ENCODE data around the gene ACP3. TPM values are rescaled to one million over a fixed set of nuclear protein-coding genes. Genes with fewer than 3 reads are reported as not detected.

Gene ACP3
- total and polyA plus RNA-seq, 4 experiments from 2014 or later = not detected

GRCh38 chr3:132315851-132316250 lies 1.4 kb upstream of the ACP3 start:
- peaks cover 9 to 14% of the 10 kb centered on the region in 2 donors for H3K27me3 Mint-ChIP-seq
- intact Hi-C loops (cut with micrococcal nuclease) = no loop called here
- Histone ChIP-seq H3K4me1 (ENCODE audit: insufficient read depth, low read length) (no peaks in the 10 kb centered on the region), H3K36me3 (ENCODE audit: insufficient read depth, low read length) (no peaks in the 10 kb centered on the region), H3K27me3 (ENCODE audit: insufficient read depth, low read length) (no peaks in the 10 kb centered on the region), H3K9me3 (ENCODE audit: control insufficient read depth in 1 of 2, low read length in 2 of 2) (no peaks in the 10 kb centered on the region), H3K4me3 (ENCODE audit: low read length in 2 of 2) (no peak overlapping the region), H3K27ac (ENCODE audit: low read depth, low read length) (no peak overlapping the region)
- no peaks in the 10 kb centered on the region for H3K9me3 Mint-ChIP-seq
- H3K4me1 Mint-ChIP-seq = no peaks in the 10 kb centered on the region
- H3K4me3 Mint-ChIP-seq = no peak overlapping the region
- ChIA-PET POLR2A (ENCODE audit: partially characterized antibody) (no interaction called here), CTCF (ENCODE audit: partially characterized antibody) (no interaction called here)
- no peaks in the 10 kb centered on the region for H3K36me3 Mint-ChIP-seq
- H3K27ac Mint-ChIP-seq = no peak overlapping the region
- DNase-seq = no peak

- no peak for DNase-seq
- H3K36me3 Mint-ChIP-seq = no peaks in the 10 kb centered on the region
- no peaks in the 10 kb centered on the region for H3K4me1 Mint-ChIP-seq
- Histone ChIP-seq H3K36me3 (ENCODE audit: insufficient read depth, low read length) (no peaks in the 10 kb centered on the region), H3K4me1 (ENCODE audit: insufficient read depth, low read length) (no peaks in the 10 kb centered on the region), H3K27ac (ENCODE audit: low read depth, low read length) (no peak overlapping the region), H3K4me3 (ENCODE audit: low read length in 2 of 2) (no peak overlapping the region), H3K9me3 (ENCODE audit: control insufficient read depth in 1 of 2, low read length in 2 of 2) (no peaks in the 10 kb centered on the region), H3K27me3 (ENCODE audit: insufficient read depth, low read length) (no peaks in the 10 kb centered on the region)
- no peak overlapping the region for H3K27ac Mint-ChIP-seq
- ChIA-PET CTCF (ENCODE audit: partially characterized antibody) (no interaction called here), POLR2A (ENCODE audit: partially characterized antibody) (no interaction called here)
- intact Hi-C loops (cut with micrococcal nuclease) = no loop called here
- H3K9me3 Mint-ChIP-seq = peaks cover 0 to 2% (median 0%) of the 10 kb centered on the region in 8 donors
- peaks cover 15% of the 10 kb centered on the region in 2 donors for H3K27me3 Mint-ChIP-seq
- H3K4me3 Mint-ChIP-seq = no peak overlapping the region
Measured at GRCh38 chr3:132318451-132318850, 1.2 kb downstream of the ACP3 start.

- Mint-ChIP-seq H3K4me3 (no peak overlapping the region), H3K27ac (no peak overlapping the region), H3K27me3 (peaks cover 13 to 14% of the 10 kb centered on the region in 2 donors), H3K4me1 (no peaks in the 10 kb centered on the region), H3K9me3 (peaks cover 0 to 2% (median 0%) of the 10 kb centered on the region in 8 donors), H3K36me3 (no peaks in the 10 kb centered on the region)
- intact Hi-C loops (cut with micrococcal nuclease) = no loop called here
- Histone ChIP-seq H3K4me3 (ENCODE audit: low read length in 2 of 2) (no peak overlapping the region), H3K36me3 (ENCODE audit: insufficient read depth, low read length) (no peaks in the 10 kb centered on the region), H3K27ac (ENCODE audit: low read depth, low read length) (no peak overlapping the region), H3K9me3 (ENCODE audit: control insufficient read depth in 1 of 2, low read length in 2 of 2) (no peaks in the 10 kb centered on the region), H3K4me1 (ENCODE audit: insufficient read depth, low read length) (no peaks in the 10 kb centered on the region), H3K27me3 (ENCODE audit: insufficient read depth, low read length) (no peaks in the 10 kb centered on the region)
- no peak for DNase-seq
- CTCF ChIA-PET (ENCODE audit: partially characterized antibody) = no interaction called here
- POLR2A ChIA-PET (ENCODE audit: partially characterized antibody) = no interaction called here
Measured at GRCh38 chr3:132321304-132321703, 4.1 kb downstream of the ACP3 start.

DNA sequence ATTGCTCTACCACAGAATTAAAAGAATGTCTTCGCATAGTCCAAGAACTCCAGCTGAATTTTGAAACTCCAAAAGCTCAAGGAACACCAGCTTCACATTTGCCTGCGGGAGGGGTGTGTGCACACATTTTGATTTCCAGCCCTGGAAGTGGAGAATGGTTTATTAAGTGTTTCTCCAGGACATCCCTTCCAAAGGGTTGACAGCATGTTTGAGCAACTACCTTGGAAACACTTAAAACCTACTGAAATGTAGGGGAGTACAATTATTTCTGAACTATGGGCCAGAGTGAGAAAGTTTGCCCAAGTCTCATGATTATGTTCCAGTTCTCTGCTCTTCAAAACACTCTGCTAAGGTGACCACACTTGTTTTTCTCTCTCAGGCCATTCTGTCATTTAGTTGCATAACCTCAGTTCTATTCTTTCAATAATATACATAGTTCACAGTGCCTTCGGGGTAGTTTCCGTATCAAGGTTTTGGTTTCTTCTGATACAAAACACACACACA lies 7.9 kb downstream of the ACP3 start:
- Histone ChIP-seq H3K27me3 (ENCODE audit: insufficient read depth, low read length) (no peaks in the 10 kb centered on the region), H3K4me3 (ENCODE audit: low read length in 2 of 2) (no peak overlapping the region), H3K36me3 (ENCODE audit: insufficient read depth, low read length) (no peaks in the 10 kb centered on the region), H3K9me3 (ENCODE audit: control insufficient read depth in 1 of 2, low read length in 2 of 2) (no peaks in the 10 kb centered on the region), H3K27ac (ENCODE audit: low read depth, low read length) (no peak overlapping the region), H3K4me1 (ENCODE audit: insufficient read depth, low read length) (no peaks in the 10 kb centered on the region)
- Mint-ChIP-seq H3K27ac (no peak overlapping the region), H3K27me3 (peaks cover 7 to 8% of the 10 kb centered on the region in 2 donors), H3K9me3 (peaks cover 0 to 2% (median 0%) of the 10 kb centered on the region in 8 donors), H3K4me1 (no peaks in the 10 kb centered on the region), H3K36me3 (no peaks in the 10 kb centered on the region), H3K4me3 (no peak overlapping the region)
- DNase-seq = no peak
- ChIA-PET POLR2A (ENCODE audit: partially characterized antibody) (no interaction called here), CTCF (ENCODE audit: partially characterized antibody) (interaction anchor here (0.9 kb wide), 1 partner anchor 27 kb away, joined by 3 read pairs; no protein-coding TSS in a partner anchor)
- intact Hi-C loops (cut with micrococcal nuclease) = no loop called here

GRCh38 chr3:132325634-132326033 lies 8.4 kb downstream of the ACP3 start:
- Mint-ChIP-seq H3K27ac (no peak overlapping the region), H3K9me3 (peaks cover 0 to 2% (median 0%) of the 10 kb centered on the region in 8 donors), H3K4me1 (no peaks in the 10 kb centered on the region), H3K27me3 (peaks cover 6% of the 10 kb centered on the region in 2 donors), H3K4me3 (no peak overlapping the region), H3K36me3 (no peaks in the 10 kb centered on the region)
- Histone ChIP-seq H3K9me3 (ENCODE audit: control insufficient read depth in 1 of 2, low read length in 2 of 2) (no peaks in the 10 kb centered on the region), H3K4me1 (ENCODE audit: insufficient read depth, low read length) (no peaks in the 10 kb centered on the region), H3K27ac (ENCODE audit: low read depth, low read length) (no peak overlapping the region), H3K36me3 (ENCODE audit: insufficient read depth, low read length) (no peaks in the 10 kb centered on the region), H3K4me3 (ENCODE audit: low read length in 2 of 2) (no peak overlapping the region), H3K27me3 (ENCODE audit: insufficient read depth, low read length) (no peaks in the 10 kb centered on the region)
- intact Hi-C loops (cut with micrococcal nuclease) = no loop called here
- no peak for DNase-seq
- ChIA-PET CTCF (ENCODE audit: partially characterized antibody) (interaction anchor here (0.9 kb wide), 1 partner anchor 26 kb away, joined by 3 read pairs; no protein-coding TSS in a partner anchor), POLR2A (ENCODE audit: partially characterized antibody) (no interaction called here)

- Mint-ChIP-seq H3K27ac (no peak overlapping the region), H3K27me3 (peaks cover 2 to 6% of the 10 kb centered on the region in 2 donors), H3K4me3 (no peak overlapping the region), H3K36me3 (no peaks in the 10 kb centered on the region), H3K4me1 (no peaks in the 10 kb centered on the region), H3K9me3 (peaks cover 0 to 2% (median 0%) of the 10 kb centered on the region in 8 donors)
- Histone ChIP-seq H3K27me3 (ENCODE audit: insufficient read depth, low read length) (no peaks in the 10 kb centered on the region), H3K36me3 (ENCODE audit: insufficient read depth, low read length) (no peaks in the 10 kb centered on the region), H3K4me1 (ENCODE audit: insufficient read depth, low read length) (no peaks in the 10 kb centered on the region), H3K27ac (ENCODE audit: low read depth, low read length) (no peak overlapping the region), H3K9me3 (ENCODE audit: control insufficient read depth in 1 of 2, low read length in 2 of 2) (no peaks in the 10 kb centered on the region), H3K4me3 (ENCODE audit: low read length in 2 of 2) (no peak overlapping the region)
- POLR2A ChIA-PET (ENCODE audit: partially characterized antibody) = no interaction called here
- intact Hi-C loops (cut with micrococcal nuclease) = no loop called here
- DNase-seq = no peak
- CTCF ChIA-PET (ENCODE audit: partially characterized antibody) = interaction anchor here (0.9 kb wide), 1 partner anchor 26 kb away, joined by 3 read pairs; no protein-coding TSS in a partner anchor
Measured at GRCh38 chr3:132326251-132326650, 9.0 kb downstream of the ACP3 start.

DNA sequence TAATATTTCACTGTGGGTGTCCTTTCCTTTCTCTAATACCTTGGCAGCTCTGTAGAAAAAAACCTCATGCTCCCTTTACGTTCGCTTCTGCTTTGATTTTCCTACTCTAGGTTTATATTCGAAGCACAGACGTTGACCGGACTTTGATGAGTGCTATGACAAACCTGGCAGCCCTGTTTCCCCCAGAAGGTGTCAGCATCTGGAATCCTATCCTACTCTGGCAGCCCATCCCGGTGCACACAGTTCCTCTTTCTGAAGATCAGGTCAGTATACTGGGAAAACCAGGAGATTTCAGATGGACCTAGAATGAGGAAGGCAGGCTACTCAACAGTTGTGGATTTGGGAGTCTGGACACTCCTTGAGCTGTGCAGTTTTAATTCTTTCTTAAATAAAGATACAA lies 14.9 kb downstream of the ACP3 start:
- H3K27ac Mint-ChIP-seq = no peak overlapping the region
- H3K27me3 Mint-ChIP-seq = peaks cover 6% of the 10 kb centered on the region in 2 donors
- no peak overlapping the region for H3K4me3 Mint-ChIP-seq
- H3K36me3 Mint-ChIP-seq = no peaks in the 10 kb centered on the region
- Histone ChIP-seq H3K4me3 (ENCODE audit: low read length in 2 of 2) (no peak overlapping the region), H3K4me1 (ENCODE audit: insufficient read depth, low read length) (no peaks in the 10 kb centered on the region), H3K27ac (ENCODE audit: low read depth, low read length) (no peak overlapping the region), H3K9me3 (ENCODE audit: control insufficient read depth in 1 of 2, low read length in 2 of 2) (no peaks in the 10 kb centered on the region), H3K36me3 (ENCODE audit: insufficient read depth, low read length) (no peaks in the 10 kb centered on the region), H3K27me3 (ENCODE audit: insufficient read depth, low read length) (no peaks in the 10 kb centered on the region)
- H3K4me1 Mint-ChIP-seq = no peaks in the 10 kb centered on the region
- ChIA-PET POLR2A (ENCODE audit: partially characterized antibody) (no interaction called here), CTCF (ENCODE audit: partially characterized antibody) (interaction anchor here (1.2 kb wide), 1 partner anchor 11 kb away, joined by 3 read pairs; no protein-coding TSS in a partner anchor)
- H3K9me3 Mint-ChIP-seq = no peaks in the 10 kb centered on the region
- intact Hi-C loops (cut with micrococcal nuclease) = no loop called here
- DNase-seq = no peak

GRCh38 chr3:132332508-132332907 lies 15.3 kb downstream of the ACP3 start:
- H3K27ac ChIP-seq (ENCODE audit: low read depth, low read length) = no peak overlapping the region
- H3K36me3 ChIP-seq (ENCODE audit: insufficient read depth, low read length) = no peaks in the 10 kb centered on the region
- no peaks in the 10 kb centered on the region for H3K4me1 ChIP-seq (ENCODE audit: insufficient read depth, low read length)
- DNase-seq = no peak
- no peaks in the 10 kb centered on the region for H3K27me3 ChIP-seq (ENCODE audit: insufficient read depth, low read length)
- Mint-ChIP-seq H3K9me3 (no peaks in the 10 kb centered on the region), H3K36me3 (no peaks in the 10 kb centered on the region), H3K27ac (no peak overlapping the region), H3K4me3 (no peak overlapping the region), H3K27me3 (peaks cover 6% of the 10 kb centered on the region in 2 donors), H3K4me1 (no peaks in the 10 kb centered on the region)
- ChIA-PET CTCF (ENCODE audit: partially characterized antibody) (no interaction called here), POLR2A (ENCODE audit: partially characterized antibody) (no interaction called here)
- H3K4me3 ChIP-seq (ENCODE audit: low read length in 2 of 2) = no peak overlapping the region
- intact Hi-C loops (cut with micrococcal nuclease) = no loop called here
- no peaks in the 10 kb centered on the region for H3K9me3 ChIP-seq (ENCODE audit: control insufficient read depth in 1 of 2, low read length in 2 of 2)

Data from CD4-positive, alpha-beta memory T cell (primary cell).